Fibroblast of villous mesenchyme (primary cell): ENCODE measurements around the gene ACAD11. TPM values are rescaled to one million over a fixed set of nuclear protein-coding genes. Genes with fewer than 3 reads are reported as not detected.

ENCODE experiments used
- DNase-seq: peaks from one replicate; pipeline ENCODE4 v3.0.0-alpha.2; 2010; ENCODE audit warnings: low read depth
- H3K4me3 ChIP-seq: 2 replicates; pipeline ENCODE4 v1.5.1; 2011; ENCODE audit warnings: low read depth, mild to moderate bottlenecking, low read length
- CTCF ChIP-seq: IDR thresholded peaks from 2 replicates; pipeline ENCODE4 v1.5.1; 2012; ENCODE audit warnings: low read depth, mild to moderate bottlenecking, low read length; ENCODE audit not compliant: insufficient read depth
- total RNA-seq: library from RNA; depleted of rRNA; stranded (reverse); fragments of >200 nt; gene quantifications from 2 replicates; pipeline ENCODE4 v1.2.3, GENCODE V29; 2012

Gene ACAD11
- total RNA-seq, 1 donor, result 45.3 TPM

- DNase-seq, result no peak
- no peak overlapping the region for H3K4me3 ChIP-seq
- TF ChIP-seq CTCF, result no peak
Observed at GRCh38 chr3:132681421-132681820, 21.8 kb upstream of the ACAD11 start.

- H3K4me3 ChIP-seq, result no peak overlapping the region
- TF ChIP-seq CTCF, result no peak
- DNase-seq, result no peak
Observed at GRCh38 chr3:132679911-132680310, 20.3 kb upstream of the ACAD11 start.

GRCh38 chr3:132675408-132675807, 15.8 kb upstream of the ACAD11 start:
- DNase-seq, result no peak
- TF ChIP-seq CTCF, result no peak
- H3K4me3 ChIP-seq, result no peak overlapping the region

GRCh38 chr3:132669256-132669777, 9.7 kb upstream of the ACAD11 start:
- DNase-seq, result no peak
- H3K4me3 ChIP-seq, result no peak overlapping the region
- no peak for TF ChIP-seq CTCF

GRCh38 chr3:132665230-132665745, 5.7 kb upstream of the ACAD11 start:
- TF ChIP-seq CTCF, result no peak
- H3K4me3 ChIP-seq, result no peak overlapping the region
- no peak for DNase-seq

GRCh38 chr3:132662212-132662611, 2.6 kb upstream of the ACAD11 start:
- TF ChIP-seq CTCF, result no peak
- H3K4me3 ChIP-seq, result no peak overlapping the region
- no peak for DNase-seq

- TF ChIP-seq CTCF, result no peak
- peak overlapping the region; percentile 87 for H3K4me3 ChIP-seq
- DNase-seq, result no peak
Observed at GRCh38 chr3:132661101-132661500, 1.5 kb upstream of the ACAD11 start.
